GM19099 (cell line): ENCODE results near the gene FABP2.

Experiments
- POLR2A ChIP-seq: IDR thresholded peaks from 3 replicates; pipeline ENCODE4 v1.6.1; 2011; ENCODE audit warnings: low read depth; ENCODE audit not compliant: insufficient read length; ENCODE audit errors: extremely low read depth

FABP2 gene

DNA sequence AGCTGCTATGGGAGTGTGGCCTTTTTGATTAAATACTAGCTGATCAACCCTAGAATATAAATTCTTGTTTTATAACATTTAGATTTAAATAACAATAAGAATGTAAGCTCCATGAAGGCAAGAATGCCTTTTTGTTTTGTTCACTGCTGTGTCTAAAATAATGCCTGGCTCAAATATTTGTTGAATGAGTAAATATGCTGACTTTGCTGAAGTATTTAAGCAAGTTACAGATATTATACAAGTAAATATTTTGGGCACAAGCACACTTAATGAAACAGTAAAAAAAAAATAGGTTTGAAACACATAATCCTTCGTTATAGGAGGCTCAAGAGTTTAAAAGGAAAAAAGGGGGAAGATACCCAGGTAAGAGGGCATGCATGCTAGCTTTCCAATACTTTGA, 24.1 kb downstream of the FABP2 start:
- TF ChIP-seq POLR2A, result no peak

DNA sequence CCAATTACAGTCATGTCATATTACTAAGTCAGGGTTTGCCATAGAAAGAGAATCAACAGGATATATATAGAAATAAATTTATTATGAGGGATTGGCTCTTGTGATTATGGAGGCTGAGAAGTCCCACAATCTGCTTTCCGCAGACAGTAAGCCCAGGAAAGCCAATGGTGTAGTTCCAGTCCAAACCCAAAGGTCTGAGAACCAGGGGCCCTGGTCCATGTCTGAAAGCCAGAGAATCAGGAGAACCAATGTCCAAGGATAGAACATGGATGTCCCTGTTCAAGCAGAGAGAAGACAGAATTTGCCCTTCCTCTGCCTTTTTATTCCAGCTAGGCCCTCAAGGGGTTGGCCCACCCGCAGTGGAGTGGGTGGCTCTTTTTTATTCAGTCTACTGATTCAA, 25.6 kb downstream of the FABP2 start:
- no peak for TF ChIP-seq POLR2A

DNA sequence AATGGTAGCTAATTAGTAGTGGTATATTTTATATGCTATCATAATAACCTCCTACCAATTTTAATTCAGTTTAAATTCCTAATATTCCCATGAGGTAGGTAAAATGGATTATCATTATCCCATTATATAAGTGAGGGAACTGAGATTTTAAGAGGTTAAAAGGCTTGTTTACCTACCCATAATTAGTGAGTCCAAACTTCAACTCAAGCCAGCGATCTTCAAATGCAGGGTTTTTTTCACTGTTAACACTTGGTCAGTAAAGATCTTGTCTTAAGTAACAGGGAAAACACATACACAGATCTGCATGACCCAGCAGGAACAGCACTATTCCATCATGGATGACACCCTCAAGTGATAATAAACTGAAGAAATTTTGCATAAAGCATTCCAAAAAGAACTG, 31.3 kb downstream of the FABP2 start:
- no peak for TF ChIP-seq POLR2A

DNA sequence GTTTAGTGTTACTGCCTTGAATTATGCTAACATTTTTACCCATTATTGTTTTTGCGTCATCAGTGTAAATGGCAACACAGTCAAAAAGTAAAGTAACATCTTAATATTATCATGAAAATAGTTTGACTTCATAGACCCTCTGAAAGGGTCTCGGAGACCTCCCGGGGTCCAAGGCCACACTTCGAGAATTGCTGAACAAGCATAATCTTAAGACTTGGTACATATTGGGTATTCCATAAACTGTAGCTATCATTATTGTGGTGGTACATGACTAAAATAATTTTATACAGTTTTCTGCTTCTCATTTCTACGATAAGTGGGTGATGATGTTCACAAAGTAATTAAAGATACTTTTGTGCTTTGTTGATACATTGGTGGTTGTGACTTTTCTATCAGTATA, 32.6 kb downstream of the FABP2 start:
- TF ChIP-seq POLR2A, result no peak

DNA sequence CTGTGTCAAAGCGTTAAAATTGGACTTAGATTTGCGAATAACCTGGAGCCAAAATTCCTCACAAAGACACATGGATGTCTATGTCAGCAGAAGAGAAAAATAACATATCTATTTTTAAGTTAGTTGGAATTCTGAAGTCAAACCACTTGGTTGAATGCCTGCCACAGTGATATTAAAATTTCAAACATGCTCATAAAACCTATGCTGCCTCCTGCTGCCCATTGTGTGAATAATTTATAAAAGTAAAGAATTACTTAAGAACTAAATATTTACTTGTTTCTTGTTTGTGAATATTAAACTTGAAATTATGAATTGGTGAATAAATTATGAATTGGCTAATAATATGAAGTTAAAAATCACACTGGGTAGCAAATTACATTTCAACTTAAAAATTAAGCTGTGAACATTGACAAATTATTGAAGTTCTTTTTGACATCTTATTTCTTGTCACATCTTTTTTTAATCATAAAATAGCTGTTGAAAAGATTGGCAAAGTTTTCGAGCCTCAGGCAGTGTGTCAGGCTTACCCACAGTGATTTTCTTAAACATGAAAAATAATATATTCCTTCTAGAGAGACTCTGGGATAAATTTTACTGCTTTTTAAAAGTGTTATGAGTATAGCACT, 35.4 kb downstream of the FABP2 start:
- no peak for TF ChIP-seq POLR2A

DNA sequence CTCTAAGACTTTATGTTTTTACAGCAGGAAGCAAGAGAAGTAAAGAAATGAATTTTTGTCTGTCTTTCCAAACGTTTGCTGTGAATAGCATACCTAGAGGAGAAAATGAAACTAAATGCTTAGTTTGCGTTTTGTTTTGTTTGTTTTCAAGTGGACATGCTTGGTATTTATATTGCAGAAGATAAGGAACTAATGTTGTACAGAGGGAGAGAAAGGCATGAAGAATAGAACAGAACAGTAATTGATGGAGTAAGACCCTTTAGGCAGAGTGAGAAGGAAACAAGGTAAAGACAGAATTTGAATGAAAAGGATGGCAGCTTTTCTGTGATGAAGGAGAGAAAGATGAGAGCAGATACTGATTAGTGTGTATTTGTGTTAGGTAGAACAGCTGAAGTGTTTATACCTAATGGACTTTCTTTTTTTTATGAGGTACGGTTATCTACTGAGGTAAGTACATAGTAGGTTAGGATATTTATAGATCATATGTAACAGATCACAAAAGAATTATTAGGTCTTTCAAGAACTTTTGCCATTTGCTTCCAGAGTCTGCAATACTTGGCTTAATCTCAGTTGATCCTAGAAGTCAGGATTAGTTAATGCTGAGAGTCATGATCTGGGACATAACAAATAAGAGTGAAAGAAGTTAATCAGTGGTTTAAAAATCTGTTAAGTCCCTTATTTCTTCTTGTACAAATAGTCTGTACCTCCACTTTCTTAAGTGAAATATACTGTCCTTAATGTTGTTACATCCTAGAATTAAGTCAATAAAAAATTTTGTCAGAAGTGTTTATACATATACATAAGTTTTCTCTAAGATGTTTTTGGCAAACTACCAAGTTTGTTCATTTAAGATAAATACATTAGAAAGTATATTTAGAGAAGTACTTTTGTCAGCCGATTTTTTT, 36.8 kb downstream of the FABP2 start:
- TF ChIP-seq POLR2A, result no peak

DNA sequence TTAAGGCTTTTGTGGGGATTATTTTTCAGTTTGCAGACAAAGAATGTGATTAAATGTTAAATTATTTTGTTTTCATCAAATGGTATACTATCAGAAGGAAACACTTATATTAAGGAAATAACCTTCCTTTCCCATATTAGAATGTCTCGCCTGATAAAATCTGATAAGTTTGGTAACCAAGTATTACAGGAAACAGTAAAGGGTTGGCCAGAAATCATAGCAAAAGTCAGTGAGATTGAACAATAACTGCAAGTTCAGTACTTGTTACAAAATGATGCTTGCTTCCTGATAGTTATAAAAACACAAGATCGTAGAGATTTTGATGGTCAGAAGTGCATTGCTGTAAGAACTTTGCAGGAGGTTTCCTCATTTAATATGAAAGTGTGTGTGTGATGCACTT, 40.5 kb downstream of the FABP2 start:
- TF ChIP-seq POLR2A, result no peak

DNA sequence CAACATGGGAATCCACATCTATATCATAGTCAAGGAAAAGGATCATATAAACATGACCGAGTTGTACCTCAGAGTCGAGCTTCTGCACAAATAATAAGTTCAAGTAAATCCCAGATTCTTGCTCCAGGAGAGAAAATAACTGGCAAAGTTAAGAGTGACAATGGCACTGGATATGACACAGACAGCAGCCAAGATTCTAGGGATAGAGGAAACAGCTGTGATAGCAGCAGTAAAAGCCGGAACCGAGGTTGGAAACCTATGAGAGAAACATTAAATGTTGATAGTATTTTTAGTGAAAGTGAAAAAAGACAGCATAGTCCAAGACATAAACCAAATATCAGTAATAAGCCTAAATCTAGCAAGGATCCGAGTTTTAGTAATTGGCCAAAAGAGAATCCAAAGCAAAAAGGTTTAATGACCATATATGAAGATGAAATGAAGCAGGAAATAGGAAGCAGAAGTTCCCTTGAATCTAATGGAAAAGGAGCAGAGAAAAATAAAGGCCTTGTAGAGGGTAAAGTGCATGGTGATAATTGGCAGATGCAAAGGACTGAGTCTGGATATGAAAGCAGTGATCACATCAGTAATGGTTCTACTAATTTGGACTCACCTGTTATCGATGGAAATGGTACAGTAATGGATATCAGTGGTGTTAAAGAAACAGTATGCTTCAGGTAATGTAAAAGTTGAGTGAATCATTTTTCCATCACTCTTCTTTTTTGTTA, 50.4 kb downstream of the FABP2 start:
- no peak for TF ChIP-seq POLR2A

DNA sequence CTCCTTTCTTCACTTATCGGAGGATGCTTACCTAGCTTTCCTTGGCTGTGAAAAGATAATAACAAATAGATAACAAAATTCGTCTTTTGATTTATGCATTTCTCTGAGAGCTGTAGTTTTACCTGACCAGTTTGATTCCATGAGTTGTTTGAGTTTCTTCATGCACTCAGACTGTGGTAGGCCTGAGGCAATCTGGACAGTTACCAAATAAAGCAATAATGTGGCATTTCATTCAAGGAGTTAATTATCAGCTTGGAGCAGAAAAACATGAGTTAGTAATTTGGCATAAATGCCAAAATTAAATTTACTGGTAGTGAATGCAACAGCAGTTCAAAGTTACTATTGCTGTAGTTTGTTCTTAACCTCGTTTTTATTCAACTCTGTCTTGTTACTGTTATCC, 53.5 kb downstream of the FABP2 start:
- no peak for TF ChIP-seq POLR2A
